ENCODE results near the gene SDHAF2. TPM values are rescaled to one million over a fixed set of nuclear protein-coding genes. Genes with fewer than 3 reads are reported as not detected.

The SDHAF2 gene
- total and polyA plus RNA-seq, 2 of the 13 experiments (the other 11 are each of a cell fraction or from before 2014, with no cell fraction given), result 44.2 to 70.4 TPM

DNA sequence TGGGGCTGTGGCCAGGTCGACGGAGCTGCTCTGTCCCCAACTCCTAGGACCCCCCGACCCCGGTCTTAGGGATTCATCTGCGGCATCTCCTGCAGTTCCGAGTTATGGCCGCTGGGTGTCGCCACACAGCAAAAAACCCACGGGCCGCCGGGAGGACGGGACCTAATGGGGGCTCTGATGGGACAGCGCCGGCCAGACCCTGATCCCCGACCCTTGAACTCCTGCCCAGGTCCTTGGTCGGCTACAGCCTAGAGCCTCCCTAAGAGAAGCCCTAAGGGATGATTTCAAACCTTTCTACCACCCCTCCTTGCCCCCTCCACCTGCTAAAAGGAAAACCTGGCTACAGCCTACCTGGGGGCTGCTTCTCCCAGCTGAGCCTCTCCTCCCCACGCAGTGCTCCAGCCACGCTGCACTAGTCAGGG, 47.8 kb downstream of the SDHAF2 start (continued):
- TF ChIP-seq, protein P1, sequence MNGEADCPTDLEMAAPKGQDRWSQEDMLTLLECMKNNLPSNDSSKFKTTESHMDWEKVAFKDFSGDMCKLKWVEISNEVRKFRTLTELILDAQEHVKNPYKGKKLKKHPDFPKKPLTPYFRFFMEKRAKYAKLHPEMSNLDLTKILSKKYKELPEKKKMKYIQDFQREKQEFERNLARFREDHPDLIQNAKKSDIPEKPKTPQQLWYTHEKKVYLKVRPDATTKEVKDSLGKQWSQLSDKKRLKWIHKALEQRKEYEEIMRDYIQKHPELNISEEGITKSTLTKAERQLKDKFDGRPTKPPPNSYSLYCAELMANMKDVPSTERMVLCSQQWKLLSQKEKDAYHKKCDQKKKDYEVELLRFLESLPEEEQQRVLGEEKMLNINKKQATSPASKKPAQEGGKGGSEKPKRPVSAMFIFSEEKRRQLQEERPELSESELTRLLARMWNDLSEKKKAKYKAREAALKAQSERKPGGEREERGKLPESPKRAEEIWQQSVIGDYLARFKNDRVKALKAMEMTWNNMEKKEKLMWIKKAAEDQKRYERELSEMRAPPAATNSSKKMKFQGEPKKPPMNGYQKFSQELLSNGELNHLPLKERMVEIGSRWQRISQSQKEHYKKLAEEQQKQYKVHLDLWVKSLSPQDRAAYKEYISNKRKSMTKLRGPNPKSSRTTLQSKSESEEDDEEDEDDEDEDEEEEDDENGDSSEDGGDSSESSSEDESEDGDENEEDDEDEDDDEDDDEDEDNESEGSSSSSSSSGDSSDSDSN (CRISPR knock-in tag; IDR thresholded peaks at IDR 0.05), result no peak
- no peak for TF ChIP-seq ZKSCAN5 (CRISPR knock-in tag; IDR thresholded peaks at IDR 0.05)
- peak; percentile 94 for TF ChIP-seq RAD21 (CRISPR knock-in tag; IDR thresholded peaks at IDR 0.05)
- TF ChIP-seq GTF2F1 (IDR thresholded peaks at IDR 0.05; ENCODE audit: low read length), result no peak
- TF ChIP-seq HOXA3 (CRISPR knock-in tag; IDR thresholded peaks at IDR 0.05), result peak; percentile 16; the same call in 1 of the 2 replicates
- TF ChIP-seq ARNT (IDR thresholded peaks at IDR 0.05), result no peak
- no peak for TF ChIP-seq ASH2L (IDR thresholded peaks at IDR 0.05; ENCODE audit: insufficient read length, low read depth, low read length)
- no peak for TF ChIP-seq NFATC3 (CRISPR knock-in tag; IDR thresholded peaks at IDR 0.05)
- peak; percentile 70 for TF ChIP-seq ZNF263 (CRISPR knock-in tag; IDR thresholded peaks at IDR 0.05)
- TF ChIP-seq ZNF451 (CRISPR knock-in tag; IDR thresholded peaks at IDR 0.05), result no peak
- no peak for TF ChIP-seq CAMTA2 (CRISPR knock-in tag; IDR thresholded peaks at IDR 0.05; ENCODE audit: borderline replicate concordance)
- TF ChIP-seq KDM2A (CRISPR knock-in tag; IDR thresholded peaks at IDR 0.05; ENCODE audit: borderline replicate concordance, low read depth), result peak; percentile 67
- no peak for TF ChIP-seq ZNF775 (CRISPR knock-in tag; IDR thresholded peaks at IDR 0.05; ENCODE audit: borderline replicate concordance)
- TF ChIP-seq ZNF615 (CRISPR knock-in tag; IDR thresholded peaks at IDR 0.05; ENCODE audit: borderline replicate concordance), result no peak
- peak; percentile 32 for TF ChIP-seq XRCC5 (optimal IDR thresholded peaks at IDR 0.05; ENCODE audit: low read length)
- no peak for TF ChIP-seq KDM1A (CRISPR knock-in tag; IDR thresholded peaks at IDR 0.05)
- TF ChIP-seq CENPX (CRISPR knock-in tag; IDR thresholded peaks at IDR 0.05), result no peak
- TF ChIP-seq, protein P2, sequence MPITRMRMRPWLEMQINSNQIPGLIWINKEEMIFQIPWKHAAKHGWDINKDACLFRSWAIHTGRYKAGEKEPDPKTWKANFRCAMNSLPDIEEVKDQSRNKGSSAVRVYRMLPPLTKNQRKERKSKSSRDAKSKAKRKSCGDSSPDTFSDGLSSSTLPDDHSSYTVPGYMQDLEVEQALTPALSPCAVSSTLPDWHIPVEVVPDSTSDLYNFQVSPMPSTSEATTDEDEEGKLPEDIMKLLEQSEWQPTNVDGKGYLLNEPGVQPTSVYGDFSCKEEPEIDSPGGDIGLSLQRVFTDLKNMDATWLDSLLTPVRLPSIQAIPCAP (CRISPR knock-in tag; IDR thresholded peaks at IDR 0.05; ENCODE audit: low read depth), result no peak
- no peak for TF ChIP-seq SNAPC2 (CRISPR knock-in tag; IDR thresholded peaks at IDR 0.05)
- no peak for TF ChIP-seq ZNF333 (CRISPR knock-in tag; IDR thresholded peaks at IDR 0.05; ENCODE audit: borderline replicate concordance)
- TF ChIP-seq, protein P3, sequence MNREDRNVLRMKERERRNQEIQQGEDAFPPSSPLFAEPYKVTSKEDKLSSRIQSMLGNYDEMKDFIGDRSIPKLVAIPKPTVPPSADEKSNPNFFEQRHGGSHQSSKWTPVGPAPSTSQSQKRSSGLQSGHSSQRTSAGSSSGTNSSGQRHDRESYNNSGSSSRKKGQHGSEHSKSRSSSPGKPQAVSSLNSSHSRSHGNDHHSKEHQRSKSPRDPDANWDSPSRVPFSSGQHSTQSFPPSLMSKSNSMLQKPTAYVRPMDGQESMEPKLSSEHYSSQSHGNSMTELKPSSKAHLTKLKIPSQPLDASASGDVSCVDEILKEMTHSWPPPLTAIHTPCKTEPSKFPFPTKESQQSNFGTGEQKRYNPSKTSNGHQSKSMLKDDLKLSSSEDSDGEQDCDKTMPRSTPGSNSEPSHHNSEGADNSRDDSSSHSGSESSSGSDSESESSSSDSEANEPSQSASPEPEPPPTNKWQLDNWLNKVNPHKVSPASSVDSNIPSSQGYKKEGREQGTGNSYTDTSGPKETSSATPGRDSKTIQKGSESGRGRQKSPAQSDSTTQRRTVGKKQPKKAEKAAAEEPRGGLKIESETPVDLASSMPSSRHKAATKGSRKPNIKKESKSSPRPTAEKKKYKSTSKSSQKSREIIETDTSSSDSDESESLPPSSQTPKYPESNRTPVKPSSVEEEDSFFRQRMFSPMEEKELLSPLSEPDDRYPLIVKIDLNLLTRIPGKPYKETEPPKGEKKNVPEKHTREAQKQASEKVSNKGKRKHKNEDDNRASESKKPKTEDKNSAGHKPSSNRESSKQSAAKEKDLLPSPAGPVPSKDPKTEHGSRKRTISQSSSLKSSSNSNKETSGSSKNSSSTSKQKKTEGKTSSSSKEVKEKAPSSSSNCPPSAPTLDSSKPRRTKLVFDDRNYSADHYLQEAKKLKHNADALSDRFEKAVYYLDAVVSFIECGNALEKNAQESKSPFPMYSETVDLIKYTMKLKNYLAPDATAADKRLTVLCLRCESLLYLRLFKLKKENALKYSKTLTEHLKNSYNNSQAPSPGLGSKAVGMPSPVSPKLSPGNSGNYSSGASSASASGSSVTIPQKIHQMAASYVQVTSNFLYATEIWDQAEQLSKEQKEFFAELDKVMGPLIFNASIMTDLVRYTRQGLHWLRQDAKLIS (CRISPR knock-in tag; IDR thresholded peaks at IDR 0.05), result no peak
- peak; percentile 39 for TF ChIP-seq AGO1 (IDR thresholded peaks at IDR 0.05; ENCODE audit: low read depth, low read length, poor library complexity, severe bottlenecking)
- no peak for TF ChIP-seq TCF7 (IDR thresholded peaks at IDR 0.05; ENCODE audit: low read depth)
- no peak for TF ChIP-seq RXRB (CRISPR knock-in tag; IDR thresholded peaks at IDR 0.05; ENCODE audit: borderline replicate concordance)
- no peak for TF ChIP-seq MAZ (IDR thresholded peaks at IDR 0.05; ENCODE audit: borderline replicate concordance, low read depth, low read length)
- 0 out of 2 replicates have a peak, but pooled peaks have one; percentile 20 for TF ChIP-seq MAZ (CRISPR knock-in tag; IDR thresholded peaks at IDR 0.05; ENCODE audit: low read depth)
- no peak for TF ChIP-seq REPIN1 (CRISPR knock-in tag; IDR thresholded peaks at IDR 0.05; ENCODE audit: borderline replicate concordance, low read depth)
